ENCODE results near the gene PDS5B. TPM values are rescaled to one million over a fixed set of nuclear protein-coding genes. Genes with fewer than 3 reads are reported as not detected.

PDS5B gene
- total RNA-seq, 6 experiments from 2014 or later = 11.9 to 14.2 (median 12.5) TPM

- WGBS (ENCODE audit: insufficient coverage, low coverage, low lambda C conversion rate, missing lambda C conversion rate) = 9% methylated on average over 4 of the region's 4 CpGs
- peak overlapping the region; percentile 24 to 44 (median 34) for H3K4me3 ChIP-seq
- intact Hi-C loops (cut with DNase I) = no loop called here
- TF ChIP-seq POLR2A (IDR thresholded peaks at IDR 0.05) = no peak
- TF ChIP-seq, protein P1, sequence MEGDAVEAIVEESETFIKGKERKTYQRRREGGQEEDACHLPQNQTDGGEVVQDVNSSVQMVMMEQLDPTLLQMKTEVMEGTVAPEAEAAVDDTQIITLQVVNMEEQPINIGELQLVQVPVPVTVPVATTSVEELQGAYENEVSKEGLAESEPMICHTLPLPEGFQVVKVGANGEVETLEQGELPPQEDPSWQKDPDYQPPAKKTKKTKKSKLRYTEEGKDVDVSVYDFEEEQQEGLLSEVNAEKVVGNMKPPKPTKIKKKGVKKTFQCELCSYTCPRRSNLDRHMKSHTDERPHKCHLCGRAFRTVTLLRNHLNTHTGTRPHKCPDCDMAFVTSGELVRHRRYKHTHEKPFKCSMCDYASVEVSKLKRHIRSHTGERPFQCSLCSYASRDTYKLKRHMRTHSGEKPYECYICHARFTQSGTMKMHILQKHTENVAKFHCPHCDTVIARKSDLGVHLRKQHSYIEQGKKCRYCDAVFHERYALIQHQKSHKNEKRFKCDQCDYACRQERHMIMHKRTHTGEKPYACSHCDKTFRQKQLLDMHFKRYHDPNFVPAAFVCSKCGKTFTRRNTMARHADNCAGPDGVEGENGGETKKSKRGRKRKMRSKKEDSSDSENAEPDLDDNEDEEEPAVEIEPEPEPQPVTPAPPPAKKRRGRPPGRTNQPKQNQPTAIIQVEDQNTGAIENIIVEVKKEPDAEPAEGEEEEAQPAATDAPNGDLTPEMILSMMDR (IDR thresholded peaks at IDR 0.05) = no peak
- no peak for DNase-seq
- no peaks in the 10 kb centered on the region for H3K27me3 ChIP-seq
- H3K9me3 ChIP-seq = no peaks in the 10 kb centered on the region
- peaks cover 0 to 18% (median 3%) of the 10 kb centered on the region in 4 donors for H3K4me1 ChIP-seq
- peak overlapping the region; percentile 68 to 79 (median 77) for H3K27ac ChIP-seq
- ATAC-seq = peak; percentile 78 to 82 (median 81)
- H3K36me3 ChIP-seq = peaks cover 0 to 4% (median 0%) of the 10 kb centered on the region in 4 donors
Measured at GRCh38 chr13:32736648-32737047, 150.4 kb downstream of the PDS5B start.

- peaks cover 0 to 13% (median 3%) of the 10 kb centered on the region in 4 donors for H3K4me1 ChIP-seq
- no peaks in the 10 kb centered on the region for H3K27me3 ChIP-seq
- 3% methylated on average over 2 of the region's 2 CpGs for WGBS (ENCODE audit: insufficient coverage, low coverage, low lambda C conversion rate, missing lambda C conversion rate)
- H3K9me3 ChIP-seq = no peaks in the 10 kb centered on the region
- TF ChIP-seq, protein P1 (IDR thresholded peaks at IDR 0.05) = no peak
- TF ChIP-seq POLR2A (IDR thresholded peaks at IDR 0.05) = no peak
- peak overlapping the region; percentile 24 to 44 (median 34) for H3K4me3 ChIP-seq
- intact Hi-C loops (cut with DNase I) = no loop called here
- H3K27ac ChIP-seq = peak overlapping the region; percentile 68 to 79 (median 77)
- DNase-seq (no peak), ATAC-seq (peak; percentile 71 to 79 (median 76))
- H3K36me3 ChIP-seq = peaks cover 0 to 4% (median 0%) of the 10 kb centered on the region in 4 donors
Measured at GRCh38 chr13:32737111-32737571, 150.9 kb downstream of the PDS5B start.

DNA sequence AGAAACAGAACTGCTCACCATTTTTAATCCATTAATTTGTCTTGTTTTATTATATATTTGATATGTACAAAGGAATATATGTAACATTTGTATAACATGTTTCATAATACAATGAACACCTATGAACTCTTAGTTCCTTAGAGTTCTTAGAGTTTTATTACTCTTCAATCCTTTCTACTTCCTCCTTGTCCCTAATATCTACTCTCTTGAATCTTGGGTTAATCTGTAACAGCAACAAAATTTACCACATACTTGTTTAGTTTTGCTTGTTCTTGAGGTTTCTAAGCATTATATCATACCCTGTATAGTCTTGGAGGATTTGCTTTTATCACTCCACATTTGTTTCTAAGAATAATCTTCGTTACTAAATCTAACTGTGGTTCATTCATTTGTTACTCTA lies 151.4 kb downstream of the PDS5B start:
- H3K4me3 ChIP-seq = peak overlapping the region; percentile 24 to 44 (median 34)
- no peaks in the 10 kb centered on the region for H3K27me3 ChIP-seq
- H3K9me3 ChIP-seq = no peaks in the 10 kb centered on the region
- no peak for TF ChIP-seq POLR2A (IDR thresholded peaks at IDR 0.05)
- TF ChIP-seq, protein P1 (IDR thresholded peaks at IDR 0.05) = no peak
- H3K4me1 ChIP-seq = peaks cover 0 to 12% (median 3%) of the 10 kb centered on the region in 4 donors
- intact Hi-C loops (cut with DNase I) = no loop called here
- ATAC-seq (peak; percentile 45 to 51 (median 47)), DNase-seq (no peak)
- WGBS (ENCODE audit: insufficient coverage, low coverage, low lambda C conversion rate, missing lambda C conversion rate) = 53% methylated on average over 1 of the region's 1 CpG
- peak overlapping the region; percentile 68 to 79 (median 77) for H3K27ac ChIP-seq
- peaks cover 0 to 3% (median 0%) of the 10 kb centered on the region in 4 donors for H3K36me3 ChIP-seq

GRCh38 chr13:32745509-32745908 lies 159.3 kb downstream of the PDS5B start:
- Histone ChIP-seq H3K36me3 (peaks cover 0 to 7% (median 4%) of the 10 kb centered on the region in 4 donors), H3K9me3 (no peaks in the 10 kb centered on the region), H3K27me3 (no peaks in the 10 kb centered on the region), H3K4me3 (no peak overlapping the region), H3K4me1 (no peaks in the 10 kb centered on the region), H3K27ac (no peak overlapping the region)
- ATAC-seq (no peak), DNase-seq (no peak)
- no peak for TF ChIP-seq POLR2A (IDR thresholded peaks at IDR 0.05)
- TF ChIP-seq, protein P1 (IDR thresholded peaks at IDR 0.05) = no peak
- intact Hi-C loops (cut with DNase I) = no loop called here
- 86% methylated on average over 1 of the region's 1 CpG for WGBS (ENCODE audit: insufficient coverage, low coverage, low lambda C conversion rate, missing lambda C conversion rate)
